ENCODE measurements around the gene YWHAG.

Gene YWHAG

DNA sequence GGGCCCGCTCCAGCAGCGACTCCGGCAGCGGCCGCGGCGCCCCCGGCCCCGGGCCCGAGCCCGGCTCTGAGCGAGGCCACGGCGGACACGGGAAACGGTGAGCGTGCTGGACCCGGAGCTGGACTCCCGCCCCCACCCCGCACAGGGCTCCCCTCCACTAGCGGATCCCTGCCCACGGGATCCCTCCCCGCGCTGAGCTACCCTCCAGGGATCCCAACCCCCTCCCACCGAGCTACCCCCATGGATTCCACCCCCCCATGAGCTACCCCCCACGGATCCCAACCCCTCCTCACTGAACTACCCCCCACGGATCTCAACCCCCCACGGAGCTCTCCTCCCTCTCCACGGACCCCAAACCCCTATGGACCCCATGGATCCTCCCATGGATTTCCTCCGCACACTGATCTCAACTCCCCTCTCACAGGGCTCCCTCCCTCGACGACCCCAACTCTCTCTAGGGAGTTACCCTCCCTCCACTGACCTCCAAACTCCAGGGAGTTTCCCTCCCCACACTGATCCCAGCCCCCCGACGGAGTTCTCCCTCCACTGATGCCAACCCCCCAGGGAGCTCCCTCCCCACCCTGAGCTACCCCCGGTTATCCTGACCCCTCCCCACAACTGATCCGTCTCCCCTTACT is 77.0 kb downstream of the YWHAG start:
- Histone ChIP-seq H3K4me1 (ENCODE audit: insufficient read depth, low read length, severe bottlenecking) (peaks cover 7% of the 10 kb centered on the region), H3K4me2 (ENCODE audit: low read length) (no peak overlapping the region), H3K9ac (ENCODE audit: low read length) (no peak overlapping the region), H3K4me3 (ENCODE audit: low read depth, low read length, poor library complexity, severe bottlenecking) (no peak overlapping the region), H3F3A (ENCODE audit: insufficient read depth, low read length) (no peaks in the 10 kb centered on the region), H3K9me3 (ENCODE audit: low read length) (no peaks in the 10 kb centered on the region), H3K79me2 (ENCODE audit: insufficient read depth, low read length) (no peaks in the 10 kb centered on the region), H2AFZ (ENCODE audit: low read length) (no peak overlapping the region), H4K20me1 (ENCODE audit: insufficient read depth, low read length) (no peaks in the 10 kb centered on the region), H3K27ac (ENCODE audit: low read depth, low read length, poor library complexity, severe bottlenecking) (no peak overlapping the region), H3K27me3 (ENCODE audit: insufficient read depth, low read length) (peaks cover 39% of the 10 kb centered on the region), H3K9me2 (ENCODE audit: low read depth, low read length) (no peaks in the 10 kb centered on the region), H3K36me3 (ENCODE audit: insufficient read depth, low read length) (no peaks in the 10 kb centered on the region)
- TF ChIP-seq, protein P1, sequence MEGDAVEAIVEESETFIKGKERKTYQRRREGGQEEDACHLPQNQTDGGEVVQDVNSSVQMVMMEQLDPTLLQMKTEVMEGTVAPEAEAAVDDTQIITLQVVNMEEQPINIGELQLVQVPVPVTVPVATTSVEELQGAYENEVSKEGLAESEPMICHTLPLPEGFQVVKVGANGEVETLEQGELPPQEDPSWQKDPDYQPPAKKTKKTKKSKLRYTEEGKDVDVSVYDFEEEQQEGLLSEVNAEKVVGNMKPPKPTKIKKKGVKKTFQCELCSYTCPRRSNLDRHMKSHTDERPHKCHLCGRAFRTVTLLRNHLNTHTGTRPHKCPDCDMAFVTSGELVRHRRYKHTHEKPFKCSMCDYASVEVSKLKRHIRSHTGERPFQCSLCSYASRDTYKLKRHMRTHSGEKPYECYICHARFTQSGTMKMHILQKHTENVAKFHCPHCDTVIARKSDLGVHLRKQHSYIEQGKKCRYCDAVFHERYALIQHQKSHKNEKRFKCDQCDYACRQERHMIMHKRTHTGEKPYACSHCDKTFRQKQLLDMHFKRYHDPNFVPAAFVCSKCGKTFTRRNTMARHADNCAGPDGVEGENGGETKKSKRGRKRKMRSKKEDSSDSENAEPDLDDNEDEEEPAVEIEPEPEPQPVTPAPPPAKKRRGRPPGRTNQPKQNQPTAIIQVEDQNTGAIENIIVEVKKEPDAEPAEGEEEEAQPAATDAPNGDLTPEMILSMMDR (IDR thresholded peaks at IDR 0.05; ENCODE audit: low read length): no peak
- no peak for TF ChIP-seq EZH2 (IDR thresholded peaks at IDR 0.05; ENCODE audit: borderline replicate concordance, low read length)

DNA sequence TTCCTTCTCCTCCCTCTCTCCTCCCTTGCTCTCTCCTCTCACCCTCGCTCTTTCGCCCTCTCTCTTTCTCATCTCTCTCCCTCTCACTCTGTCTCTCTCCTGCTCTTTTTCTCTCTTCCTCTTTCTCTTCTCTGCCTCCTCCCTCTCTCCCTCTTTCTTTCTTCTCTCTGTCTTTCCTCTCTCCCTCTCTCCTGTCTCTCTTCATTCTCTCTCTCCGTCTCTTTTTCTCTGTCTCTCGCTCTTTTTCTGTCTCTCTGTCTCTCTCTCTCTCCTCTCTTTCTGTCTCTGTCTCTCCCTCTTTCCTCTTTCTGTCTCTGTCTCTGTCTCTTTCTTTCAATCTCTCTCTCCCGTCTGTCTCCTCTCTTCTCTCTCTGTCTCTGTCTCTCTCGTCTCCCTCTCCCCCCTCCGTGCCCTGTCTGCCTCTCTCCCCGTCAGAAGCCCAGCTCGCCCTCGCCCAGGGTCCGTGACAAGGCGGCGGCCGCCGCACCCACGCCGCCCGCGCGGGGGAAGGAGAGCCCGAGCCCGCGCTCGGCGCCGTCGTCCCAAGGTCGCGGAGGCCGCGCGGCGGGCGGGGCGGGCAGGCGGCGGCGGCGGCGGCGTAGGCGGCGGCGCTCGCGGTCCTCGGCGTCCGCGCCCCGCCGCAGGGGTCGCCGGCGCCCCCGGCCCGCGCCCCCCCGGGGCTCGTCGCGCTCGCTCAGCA is 77.6 kb downstream of the YWHAG start:
- H3K9me3 ChIP-seq (ENCODE audit: low read length): no peaks in the 10 kb centered on the region
- no peaks in the 10 kb centered on the region for H4K20me1 ChIP-seq (ENCODE audit: insufficient read depth, low read length)
- no peak overlapping the region for H3K27ac ChIP-seq (ENCODE audit: low read depth, low read length, poor library complexity, severe bottlenecking)
- H3K9ac ChIP-seq (ENCODE audit: low read length): no peak overlapping the region
- H3K4me3 ChIP-seq (ENCODE audit: low read depth, low read length, poor library complexity, severe bottlenecking): no peak overlapping the region
- H3K79me2 ChIP-seq (ENCODE audit: insufficient read depth, low read length): no peaks in the 10 kb centered on the region
- no peaks in the 10 kb centered on the region for H3F3A ChIP-seq (ENCODE audit: insufficient read depth, low read length)
- H3K4me2 ChIP-seq (ENCODE audit: low read length): no peak overlapping the region
- no peak overlapping the region for H2AFZ ChIP-seq (ENCODE audit: low read length)
- no peaks in the 10 kb centered on the region for H3K9me2 ChIP-seq (ENCODE audit: low read depth, low read length)
- TF ChIP-seq, protein P1 (IDR thresholded peaks at IDR 0.05; ENCODE audit: low read length): no peak
- peak; percentile 86; the same call in 1 of the 2 replicates for TF ChIP-seq EZH2 (IDR thresholded peaks at IDR 0.05; ENCODE audit: borderline replicate concordance, low read length)
- peaks cover 7% of the 10 kb centered on the region for H3K4me1 ChIP-seq (ENCODE audit: insufficient read depth, low read length, severe bottlenecking)
- peaks cover 43% of the 10 kb centered on the region for H3K27me3 ChIP-seq (ENCODE audit: insufficient read depth, low read length)
- no peaks in the 10 kb centered on the region for H3K36me3 ChIP-seq (ENCODE audit: insufficient read depth, low read length)

DNA sequence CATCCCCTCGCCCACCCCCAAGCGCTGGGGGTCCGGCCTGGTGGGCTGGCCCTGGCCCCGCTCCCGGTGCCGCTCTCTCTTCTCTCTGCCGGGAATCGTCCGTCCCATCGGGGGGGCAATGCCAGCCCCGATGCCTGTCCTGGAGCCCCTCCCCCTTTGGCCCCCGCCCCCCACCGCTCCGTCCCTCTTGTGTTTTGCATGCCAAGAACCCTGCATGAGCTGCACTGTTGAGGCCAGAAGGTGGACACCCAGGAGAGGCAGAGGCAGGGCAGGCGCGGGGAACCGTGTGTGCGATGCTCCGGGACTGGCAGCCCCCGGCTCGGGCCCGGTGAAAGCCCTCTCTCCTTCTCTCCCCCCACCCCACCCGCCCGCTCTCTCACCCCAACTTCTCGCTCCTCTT is 78.4 kb downstream of the YWHAG start:
- Histone ChIP-seq H3K27me3 (ENCODE audit: insufficient read depth, low read length) (peaks cover 37% of the 10 kb centered on the region), H3K4me3 (ENCODE audit: low read depth, low read length, poor library complexity, severe bottlenecking) (no peak overlapping the region)
- no peak for TF ChIP-seq EZH2 (IDR thresholded peaks at IDR 0.05; ENCODE audit: borderline replicate concordance, low read length)
- TF ChIP-seq, protein P1 (IDR thresholded peaks at IDR 0.05; ENCODE audit: low read length): no peak

More for the DNA sequence above, 78.4 kb downstream of the YWHAG start:
- no peaks in the 10 kb centered on the region for H3K9me3 ChIP-seq (ENCODE audit: low read length)
- H2AFZ ChIP-seq (ENCODE audit: low read length): no peak overlapping the region
- H3K27ac ChIP-seq (ENCODE audit: low read depth, low read length, poor library complexity, severe bottlenecking): no peak overlapping the region
- H3K4me2 ChIP-seq (ENCODE audit: low read length): no peak overlapping the region
- H3K4me1 ChIP-seq (ENCODE audit: insufficient read depth, low read length, severe bottlenecking): peaks cover 7% of the 10 kb centered on the region
- H3K9me2 ChIP-seq (ENCODE audit: low read depth, low read length): no peaks in the 10 kb centered on the region
- H3K36me3 ChIP-seq (ENCODE audit: insufficient read depth, low read length): no peaks in the 10 kb centered on the region
- H3F3A ChIP-seq (ENCODE audit: insufficient read depth, low read length): no peaks in the 10 kb centered on the region
- H4K20me1 ChIP-seq (ENCODE audit: insufficient read depth, low read length): no peaks in the 10 kb centered on the region
- H3K9ac ChIP-seq (ENCODE audit: low read length): no peak overlapping the region
- no peaks in the 10 kb centered on the region for H3K79me2 ChIP-seq (ENCODE audit: insufficient read depth, low read length)
